Measurements from ENCODE around the gene EMC7.
"Not testable (repeated sequence)": the region's sequence is repeated elsewhere in the genome, so short reads cannot be mapped to it uniquely, and the experiment has no call there.

EMC7 gene

GRCh38 chr15:34101366-34102174, at the start of gene EMC7, which contains the start of gene PGBD4:
Gene EMC7 (minus strand): TSS chr15:34101862. CDS start chr15:34101839, 23 bp downstream.
Gene PGBD4 (plus strand): TSS chr15:34102083. CDS start chr15:34102532, 449 bp downstream.
- peak; percentile 84 to 95 for DNase-seq

GRCh38 chr15:34147371-34148140, 45.9 kb upstream of the EMC7 start:
- no peak for DNase-seq

GRCh38 chr15:34133511-34133910, 31.8 kb upstream of the EMC7 start:
- no peak for DNase-seq

- no peak for DNase-seq
These were observed 31.2 kb upstream of the EMC7 start for GRCh38 chr15:34132881-34133280.

- DNase-seq, result no peak
These were observed 27.2 kb upstream of the EMC7 start for GRCh38 chr15:34128898-34129297.

- DNase-seq, result no peak
These were observed 24.9 kb upstream of the EMC7 start for GRCh38 chr15:34126522-34126921.

GRCh38 chr15:34125945-34126344, 24.3 kb upstream of the EMC7 start:
- DNase-seq, result no peak

- no peak for DNase-seq
These were observed 23.0 kb upstream of the EMC7 start for GRCh38 chr15:34124651-34125050.

- DNase-seq, result no peak
These were observed 21.1 kb upstream of the EMC7 start for GRCh38 chr15:34122771-34123183.

- DNase-seq, result not testable (repeated sequence)
These were observed 20.1 kb upstream of the EMC7 start for GRCh38 chr15:34121786-34122185.

- not testable (repeated sequence) for DNase-seq
These were observed 18.8 kb upstream of the EMC7 start for GRCh38 chr15:34120420-34120819.

GRCh38 chr15:34119291-34119690, 17.6 kb upstream of the EMC7 start:
- peak in 1 of 2 experiments; percentile 1 for DNase-seq

GRCh38 chr15:34116620-34117019, 15.0 kb upstream of the EMC7 start:
- DNase-seq, result no peak

- DNase-seq, result no peak
These were observed 13.1 kb upstream of the EMC7 start for GRCh38 chr15:34114739-34115138.

- no peak for DNase-seq
These were observed 12.6 kb upstream of the EMC7 start for GRCh38 chr15:34114215-34114614.

GRCh38 chr15:34111488-34111887, 9.8 kb upstream of the EMC7 start:
- DNase-seq, result no peak

GRCh38 chr15:34109797-34110663, 8.4 kb upstream of the EMC7 start:
- DNase-seq, result peak in 1 of 2 experiments; percentile 24

GRCh38 chr15:34107315-34107714, 5.7 kb upstream of the EMC7 start:
- no peak for DNase-seq

- no peak for DNase-seq
These were observed 4.8 kb upstream of the EMC7 start for GRCh38 chr15:34106423-34106822.

- DNase-seq, result no peak
These were observed 688 bp upstream of the EMC7 start for GRCh38 chr15:34102175-34102925.

- no peak for DNase-seq
These were observed 1.7 kb downstream of the EMC7 start for GRCh38 chr15:34099914-34100313.

- DNase-seq, result no peak
These were observed 15.9 kb downstream of the EMC7 start for GRCh38 chr15:34085746-34086145.

Data from SW 1271 (cell line).